Erythroblast (primary cell): Measurements from ENCODE around the gene PIK3R4.

Experiments used
- GATA1 ChIP-seq: IDR thresholded peaks from 2 replicates; pipeline ENCODE4 v1.6.1; 2011; ENCODE audit warnings: low read depth, mild to moderate bottlenecking, control low read depth, low read length, moderate library complexity
- POLR2A ChIP-seq: IDR thresholded peaks from 2 replicates; pipeline ENCODE4 v1.6.1; 2011; ENCODE audit warnings: mild to moderate bottlenecking, low read length

DNA sequence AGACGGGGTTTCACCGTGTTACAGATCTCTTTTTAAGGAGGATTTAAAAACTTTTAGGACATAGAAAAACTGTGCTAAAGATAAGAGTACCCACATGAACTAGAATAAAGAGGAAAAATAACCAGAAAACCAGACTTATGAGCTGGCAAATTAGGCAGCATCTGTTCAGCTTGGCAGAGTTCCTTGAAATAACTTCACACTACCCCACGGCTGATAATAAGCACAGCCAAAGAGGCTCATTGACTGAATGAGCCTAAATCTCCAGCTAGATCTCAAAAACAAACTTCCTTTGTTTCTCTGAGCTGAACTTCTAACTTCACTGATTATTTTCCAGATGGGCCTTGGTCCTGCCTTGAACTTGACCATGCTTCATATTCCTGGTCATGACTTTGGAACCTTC is 26.7 kb upstream of the PIK3R4 start:
- no peak for TF ChIP-seq POLR2A
- no peak for TF ChIP-seq GATA1
